HepG2 (cell line): ENCODE data around the gene EVA1C. TPM values are rescaled to one million over a fixed set of nuclear protein-coding genes. Genes with fewer than 3 reads are reported as not detected.

ENCODE experiments used
- ATAC-seq: fragments of 200-7000 bp; cut with Tn5 transposase; 3 replicates; pipeline ENCODE4 v1.9.1; 2020; ENCODE audit warnings: mild to moderate bottlenecking, moderate library complexity
- BruUV-seq: library from RNA; stranded (reverse); fragments of 400-500 nt; replicated peaks from 2 replicates; lab custom pipeline; 2021; lab: Mats Ljungman, UMichigan
- CTCF ChIA-PET: fragments of 300-600 bp; formaldehyde crosslinking; extraction: SDS; loops from one replicate; lab custom pipeline; 2021; ENCODE audit warnings: low total read pairs, inconsistent platforms, low intra/inter-chr PET ratio; lab: Yijun Ruan, JAX
- POLR2A ChIA-PET: fragments of 350-600 bp; sonication (Branson Sonifier 250); formaldehyde crosslinking; loops from one replicate; lab custom pipeline; 2020; ENCODE audit warnings: antibody characterized with exemption, inconsistent platforms; lab: Yijun Ruan, JAX
- DNase-seq: peaks from one replicate; pipeline ENCODE4 v3.0.0-alpha.2; 2015; ENCODE audit warnings: low spot score
- FAIRE-seq: peaks from 3 replicates; lab custom pipeline; 2011; peaks lifted over from hg19 to GRCh38; lab: Jason Lieb, UNC
- H2AFZ ChIP-seq: one replicate; pipeline ENCODE4 v1.6.1; 2011; ENCODE audit warnings: low read length, inconsistent platforms
- H3K27ac ChIP-seq: fragments of 300-600 bp; 3 replicates; pipeline ENCODE4 v1.8.0; 2011; ENCODE audit warnings: mixed run types, mild to moderate bottlenecking, mixed read lengths, low read length, inconsistent platforms; ENCODE audit not compliant: insufficient read depth; ENCODE audit errors: extremely low read length
- H3K27me3 ChIP-seq, 2 experiments: fragments of 200-600 bp in 1 of 2; 2 replicates in 1 of 2; 3 replicates in 1 of 2; pipeline versions ENCODE4 v1.6.0 to v1.8.0; 2011; ENCODE audit warnings: low read length in 2 of 2, mild to moderate bottlenecking in 2 of 2, moderate library complexity in 2 of 2, inconsistent platforms in 1 of 2; ENCODE audit not compliant: insufficient read depth in 2 of 2, control insufficient read depth in 1 of 2
- H3K36me3 ChIP-seq, 2 experiments: fragments of 200-600 bp in 1 of 2; replicated peaks in 1 of 2; 2 replicates in 1 of 2; 3 replicates in 1 of 2; pipeline versions ENCODE4 v1.5.1 to v1.8.0; 2011; ENCODE audit warnings: low read length in 2 of 2, inconsistent platforms in 1 of 2; ENCODE audit not compliant: insufficient read depth in 2 of 2, control insufficient read depth in 1 of 2
- H3K4me1 ChIP-seq: 2 replicates; pipeline ENCODE4 v1.5.1; 2012; ENCODE audit warnings: low read length, inconsistent platforms; ENCODE audit not compliant: insufficient read depth
- H3K4me2 ChIP-seq: 2 replicates; pipeline ENCODE4 v1.6.0; 2011; ENCODE audit warnings: low read depth, low read length, inconsistent platforms
- H3K4me3 ChIP-seq, 3 experiments: fragments of 200-600 bp in 1 of 3; sonication (generic), shearing (Covaris generic) in 1 of 3; replicated peaks in 1 of 3; 2 replicates each; pipeline ENCODE4 v1.5.1; 2011 to 2016; ENCODE audit warnings: low read length in 3 of 3, inconsistent platforms in 2 of 3, low read depth in 2 of 3, mild to moderate bottlenecking in 2 of 3, control low read depth in 1 of 3, mixed read lengths in 1 of 3; ENCODE audit not compliant: insufficient read depth in 1 of 3
- H3K79me2 ChIP-seq: one replicate; pipeline ENCODE4 v1.6.1; 2011; ENCODE audit warnings: low read length, inconsistent platforms; ENCODE audit not compliant: insufficient read depth
- H3K9ac ChIP-seq: 2 replicates; pipeline ENCODE4 v1.6.0; 2011; ENCODE audit warnings: mild to moderate bottlenecking, low read depth, low read length, inconsistent platforms; ENCODE audit not compliant: insufficient read depth
- H3K9me3 ChIP-seq: 2 replicates; pipeline ENCODE4 v1.5.1; 2012; ENCODE audit warnings: mild to moderate bottlenecking, low read length
- H4K20me1 ChIP-seq: 2 replicates; pipeline ENCODE4 v1.6.0; 2011; ENCODE audit warnings: inconsistent platforms, mild to moderate bottlenecking, low read length, moderate library complexity; ENCODE audit not compliant: insufficient read depth
- CTCF ChIP-seq: sonication (generic); formaldehyde crosslinking; IDR thresholded peaks from 2 replicates; pipeline ENCODE4 v1.5.0; 2020; ENCODE audit warnings: mild to moderate bottlenecking, missing genetic modification reagents, moderate library complexity
- KAT7 ChIP-seq: IDR thresholded peaks from 2 replicates; pipeline ENCODE4 v1.6.1; 2018; ENCODE audit warnings: borderline replicate concordance, missing compliant biosample characterization
- KDM1A ChIP-seq: IDR thresholded peaks from 2 replicates; pipeline ENCODE4 v1.6.1; 2016; ENCODE audit warnings: missing compliant biosample characterization
- MIXL1 ChIP-seq: IDR thresholded peaks from 2 replicates; pipeline ENCODE4 v1.6.1; 2016
- MYPOP ChIP-seq: sonication (generic); formaldehyde crosslinking; IDR thresholded peaks from 2 replicates; pipeline ENCODE4 v1.8.1; 2023; ENCODE audit warnings: mild to moderate bottlenecking, moderate library complexity, missing genetic modification reagents
- SATB2 ChIP-seq: sonication (generic); formaldehyde crosslinking; IDR thresholded peaks from 2 replicates; pipeline ENCODE4 v1.5.0; 2020; ENCODE audit warnings: missing genetic modification reagents
- TCF7 ChIP-seq: sonication (generic); IDR thresholded peaks from 2 replicates; pipeline ENCODE4 v1.6.1; 2016; ENCODE audit warnings: antibody characterized with exemption, low read depth
- TOE1 ChIP-seq: sonication (generic); formaldehyde crosslinking; IDR thresholded peaks from 2 replicates; pipeline ENCODE4 v1.4.0; 2020; ENCODE audit warnings: mild to moderate bottlenecking, missing genetic modification reagents
- ZNF772 ChIP-seq: sonication (generic); formaldehyde crosslinking; IDR thresholded peaks from 2 replicates; pipeline ENCODE4 v1.5.0; 2020; ENCODE audit warnings: mild to moderate bottlenecking, missing genetic modification reagents
- ZNF775 ChIP-seq: sonication (generic); formaldehyde crosslinking; IDR thresholded peaks from 2 replicates; pipeline ENCODE4 v1.4.0; 2020; ENCODE audit warnings: missing genetic modification reagents, mild to moderate bottlenecking, moderate library complexity, borderline replicate concordance
- ZNF800 ChIP-seq: sonication (generic); formaldehyde crosslinking; IDR thresholded peaks from 2 replicates; pipeline ENCODE4 v1.4.0; 2020; ENCODE audit warnings: missing genetic modification reagents
- WGBS: methylation state at CpG from one replicate; pipeline ENCODE4 v1.1.6; 2017; ENCODE audit warnings: low lambda C conversion rate; 5-methylcytosine and 5-hydroxymethylcytosine counted together
- in situ Hi-C: cut with HindIII; loops from 2 replicates; pipeline ENCODE4 v1.10.0; 2017; ENCODE audit warnings: low pct_unique_long_range_greater_than_20kb; ENCODE audit not compliant: extremely low pct_ligation_motif_present
- intact Hi-C: fragments of 100-400 bp; cut with micrococcal nuclease; formaldehyde crosslinking; loops from one replicate; pipeline ENCODE4 v1.10.0; 2022; ENCODE audit not compliant: unreplicated experiment
- polyA plus RNA-seq, 8 experiments: library from polyadenylated mRNA; depleted of rRNA in 3 of 8; stranded (reverse) in 7 of 8; unstranded in 1 of 8; fragments of >200 nt; fragmentation: Illumina TruSeq in 4 of 8; extraction: Trizol in 4 of 8; gene quantifications; 2 replicates each; pipeline versions ENCODE4 v1.2.1 to v1.2.3, GENCODE V29; 2011 to 2016; ENCODE audit warnings: low read depth in 4 of 8, missing spikeins in 1 of 8, mixed read lengths in 1 of 8; ENCODE audit not compliant: insufficient read depth in 1 of 8
- total RNA-seq, 5 experiments: library from RNA; depleted of rRNA; stranded (reverse); fragments of >200 nt; fragmentation: Illumina TruSeq; extraction: Trizol; gene quantifications; 2 replicates each; pipeline ENCODE4 v1.2.3, GENCODE V29; 2016; ENCODE audit warnings: low read depth in 1 of 5

The EVA1C gene
- total and polyA plus RNA-seq, 2 of the 13 experiments (the other 11 are each of a cell fraction or from before 2014, with no cell fraction given), result 0.29 to 0.34 TPM

- TF ChIP-seq TCF7, result 0 out of 2 replicates have a peak, but pooled peaks have one; percentile 4
- peak; percentile 82; the same call in 1 of the 2 replicates for TF ChIP-seq SATB2
- no peak for TF ChIP-seq TOE1
- no peak for TF ChIP-seq ZNF772
- TF ChIP-seq ZNF800 (CRISPR knock-in tag), result 0 out of 2 replicates have a peak, but pooled peaks have one; percentile 41
- 0 out of 2 replicates have a peak, but pooled peaks have one; percentile 60 for TF ChIP-seq MYPOP
- no peak for TF ChIP-seq KAT7 (CRISPR knock-in tag)
- TF ChIP-seq ZNF775 (CRISPR knock-in tag), result no peak
- TF ChIP-seq, all 625 proteins: peak for 23
These were observed 18.9 kb upstream of the EVA1C start (continued) for GRCh38 chr21:32393677-32394001.

- CTCF ChIA-PET, result interaction anchor here (1.3 to 2.8 kb wide), 2 partner anchors 167 to 198 kb away, joined by 5 to 22 read pairs; no protein-coding TSS in a partner anchor
- Histone ChIP-seq H3K9me3 (no peaks in the 10 kb centered on the region), H3K27ac (no peak overlapping the region), H3K79me2 (no peaks in the 10 kb centered on the region), H3K4me1 (peaks cover 10% of the 10 kb centered on the region), H3K4me3 (no peak overlapping the region), H3K9ac (no peak overlapping the region), H4K20me1 (no peaks in the 10 kb centered on the region), H2AFZ (no peak overlapping the region), H3K27me3 (0 out of 5 replicates have a peak, but pooled peaks cover 0 to 4% of the 10 kb centered on the region in 2 experiments), H3K4me2 (no peak overlapping the region), H3K36me3 (no peaks in the 10 kb centered on the region)
- no TSS peak for BruUV-seq
- peak; percentile 82 for FAIRE-seq
- peak; percentile 48 for DNase-seq
- in situ Hi-C loops (no loop called here), intact Hi-C loops (loop anchor here (1.0 kb wide), 1 partner anchor 198 kb away; no protein-coding TSS in a partner anchor)
- POLR2A ChIA-PET, result interaction anchor here (1.3 kb wide), 1 partner anchor 198 kb away, joined by 5 read pairs; no protein-coding TSS in a partner anchor
- peak; percentile 92 for ATAC-seq
- 29% methylated on average over 4 of the region's 5 CpGs for WGBS
- TF ChIP-seq TCF7 (no peak), CTCF (peak; percentile 80), KDM1A (CRISPR knock-in tag) (no peak), MIXL1 (CRISPR knock-in tag) (0 out of 2 replicates have a peak, but pooled peaks have one; percentile 22)
These were observed 9.2 kb upstream of the EVA1C start for GRCh38 chr21:32403201-32403777.
